OCI-LY7 (cell line): ENCODE data around the gene RPL22. TPM values are rescaled to one million over a fixed set of nuclear protein-coding genes. Genes with fewer than 3 reads are reported as not detected.

Experiments
- BruUV-seq: library from RNA; stranded (reverse); fragments of 400-500 nt; replicated peaks from 2 replicates; lab custom pipeline; 2021; lab: Mats Ljungman, UMichigan
- CTCF ChIA-PET: fragments of 300-600 bp; sonication (Branson Sonifier 250); formaldehyde crosslinking; loops from one replicate; lab custom pipeline; 2022; ENCODE audit warnings: antibody characterized with exemption; ENCODE audit not compliant: unreplicated experiment; lab: Charles Lee
- POLR2A ChIA-PET: fragments of 300-600 bp; sonication (Branson Sonifier 250); formaldehyde crosslinking; loops from one replicate; lab custom pipeline; 2022; ENCODE audit warnings: antibody characterized with exemption; lab: Charles Lee
- DNase-seq: peaks from one replicate; pipeline ENCODE4 v3.0.0-alpha.2; 2015; ENCODE audit warnings: low spot score
- H2AFZ ChIP-seq: fragments of 200-600 bp; sonication (generic), shearing (Covaris generic); 2 replicates; pipeline ENCODE4 v1.6.1; 2014; ENCODE audit warnings: mild to moderate bottlenecking, antibody characterized with exemption, low read length, moderate library complexity
- H3K27ac ChIP-seq: fragments of 200-600 bp; sonication (generic); 2 replicates; pipeline ENCODE4 v1.5.1; 2014; ENCODE audit warnings: mixed run types, low read depth, mild to moderate bottlenecking, moderate library complexity, low read length, inconsistent platforms; ENCODE audit not compliant: poor library complexity, severe bottlenecking
- H3K36me3 ChIP-seq: fragments of 200-600 bp; sonication (generic); 2 replicates; pipeline ENCODE4 v1.6.1; 2014; ENCODE audit warnings: mild to moderate bottlenecking, antibody characterized with exemption, low read length, moderate library complexity, mixed read lengths; ENCODE audit not compliant: insufficient read depth
- H3K4me1 ChIP-seq: fragments of 200-600 bp; sonication (generic); 2 replicates; pipeline ENCODE4 v1.5.1; 2014; ENCODE audit warnings: mild to moderate bottlenecking, low read length; ENCODE audit not compliant: insufficient read depth, poor library complexity, severe bottlenecking
- H3K4me2 ChIP-seq: fragments of 200-600 bp; sonication (generic); 2 replicates; pipeline ENCODE4 v1.6.1; 2014; ENCODE audit warnings: mild to moderate bottlenecking, low read length
- H3K4me3 ChIP-seq: fragments of 200-600 bp; sonication (generic); 2 replicates; pipeline ENCODE4 v1.5.1; 2014; ENCODE audit warnings: mild to moderate bottlenecking, low read depth, low read length; ENCODE audit not compliant: poor library complexity, severe bottlenecking
- H3K79me2 ChIP-seq: fragments of 200-600 bp; sonication (generic); 2 replicates; pipeline ENCODE4 v1.6.1; 2016; ENCODE audit warnings: low read depth, mild to moderate bottlenecking, low read length, moderate library complexity, mixed read lengths; ENCODE audit not compliant: insufficient read depth
- H3K9me2 ChIP-seq: fragments of 200-600 bp; sonication (generic); 2 replicates; pipeline ENCODE4 v1.6.1; 2016; ENCODE audit warnings: mild to moderate bottlenecking, low read length, mixed read lengths; ENCODE audit not compliant: insufficient read depth
- H3K9me3 ChIP-seq: fragments of 200-600 bp; sonication (generic); 2 replicates; pipeline ENCODE4 v1.6.1; 2014; ENCODE audit warnings: mild to moderate bottlenecking, mixed run types, low read length, mixed read lengths
- H4K20me1 ChIP-seq: fragments of 200-600 bp; sonication (generic); 2 replicates; pipeline ENCODE4 v1.6.1; 2014; ENCODE audit warnings: mild to moderate bottlenecking, antibody characterized with exemption, low read length, moderate library complexity, mixed read lengths; ENCODE audit not compliant: insufficient read depth
- CTCF ChIP-seq: fragments of 200-600 bp; sonication (generic); conservative IDR thresholded peaks from 2 replicates; pipeline ENCODE4 v1.5.1; 2014; ENCODE audit warnings: mild to moderate bottlenecking, antibody characterized with exemption, low read length, moderate library complexity, mixed read lengths
- EZH2phosphoT487 ChIP-seq: fragments of 200-600 bp; sonication (generic); IDR thresholded peaks from 2 replicates; pipeline ENCODE4 v1.6.1; 2018; ENCODE audit warnings: low read depth, borderline replicate concordance, mild to moderate bottlenecking, mixed run types, antibody characterized with exemption, low read length, moderate library complexity, mixed read lengths
- intact Hi-C: fragments of 100-400 bp; cut with micrococcal nuclease; formaldehyde crosslinking; loops from one replicate; pipeline ENCODE4 v1.10.0; 2022; ENCODE audit not compliant: unreplicated experiment
- total RNA-seq, 2 experiments: library from RNA; depleted of rRNA in 1 of 2; stranded (reverse); fragments of >200 nt in 1 of 2; shearing (Covaris generic) in 1 of 2; gene quantifications; 2 replicates each; pipeline ENCODE4 v1.2.3, GENCODE V29; 2014 to 2022

The RPL22 gene
- total RNA-seq, 2 experiments from 2014 or later = 249 to 589 TPM

- no peak for DNase-seq
- no peaks in the 10 kb centered on the region for H3K9me3 ChIP-seq
- H4K20me1 ChIP-seq = no peaks in the 10 kb centered on the region
- no peak overlapping the region for H3K27ac ChIP-seq
- H2AFZ ChIP-seq = no peak overlapping the region
- TF ChIP-seq CTCF = no peak
- TF ChIP-seq EZH2phosphoT487 = no peak
- no TSS peak for BruUV-seq
- no peak overlapping the region for H3K4me2 ChIP-seq
- H3K36me3 ChIP-seq = no peaks in the 10 kb centered on the region
- intact Hi-C loops = loop anchor here (5.0 to 10.0 kb wide), 3 partner anchors 113 to 190 kb away; no protein-coding TSS in a partner anchor
- H3K79me2 ChIP-seq = no peaks in the 10 kb centered on the region
- no peaks in the 10 kb centered on the region for H3K4me1 ChIP-seq
- no peaks in the 10 kb centered on the region for H3K9me2 ChIP-seq
- ChIA-PET POLR2A (interaction anchor here (0.7 kb wide), 1 partner anchor 130 kb away, joined by 4 read pairs; no protein-coding TSS in a partner anchor), CTCF (interaction anchor here (0.6 kb wide), 1 partner anchor 195 kb away, joined by 3 read pairs; no protein-coding TSS in a partner anchor)
- no peak overlapping the region for H3K4me3 ChIP-seq
Measured at GRCh38 chr1:6244401-6245049, 45.1 kb upstream of the RPL22 start.

- no peaks in the 10 kb centered on the region for H4K20me1 ChIP-seq
- BruUV-seq = no TSS peak
- H3K9me3 ChIP-seq = no peaks in the 10 kb centered on the region
- H3K4me3 ChIP-seq = no peak within 1 kb of the TSS
- no peaks in the 10 kb centered on the region for H3K79me2 ChIP-seq
- no peaks in the 10 kb centered on the region for H3K9me2 ChIP-seq
- POLR2A ChIA-PET = interaction anchor here (0.7 kb wide), 1 partner anchor 130 kb away, joined by 4 read pairs; no protein-coding TSS in a partner anchor
- no peak within 1 kb of the TSS for H2AFZ ChIP-seq
- intact Hi-C loops = loop anchor here (10.0 kb wide), 2 partner anchors 139 to 191 kb away; no protein-coding TSS in a partner anchor
- TF ChIP-seq EZH2phosphoT487 (no peak), CTCF (no peak)
- no peak within 1 kb of the TSS for H3K4me2 ChIP-seq
- CTCF ChIA-PET = no interaction called here
- no peak for DNase-seq
- H3K4me1 ChIP-seq = no peaks in the 10 kb centered on the region
- H3K27ac ChIP-seq = no peak within 1 kb of the TSS
- H3K36me3 ChIP-seq = no peaks in the 10 kb centered on the region
Measured at GRCh38 chr1:6243993-6244392, 44.6 kb upstream of the RPL22 start, which contains the start of gene HES3. Gene HES3 (plus strand): TSS chr1:6244179. CDS start chr1:6244366, 187 bp downstream.
